HL-60 (cell line): ENCODE data around the gene EGFL8.

Experiments used
- DNase-seq, 2 experiments: peaks; one replicate each; pipeline ENCODE4 v3.0.0-alpha.2; 2010 to 2020; ENCODE audit warnings: low read depth in 1 of 2, low spot score in 1 of 2
- H3K27ac ChIP-seq: fragments of 250-450 bp; sonication (Bioruptor Pico); replicated peaks from 2 replicates; pipeline ENCODE4 v1.5.1; 2020; ENCODE audit warnings: mild to moderate bottlenecking, moderate library complexity
- H3K27me3 ChIP-seq: fragments of 250-450 bp; sonication (Bioruptor Pico); 2 replicates; pipeline ENCODE4 v1.5.1; 2021; ENCODE audit warnings: mild to moderate bottlenecking, moderate library complexity; ENCODE audit not compliant: insufficient read depth, poor library complexity, severe bottlenecking
- H3K4me3 ChIP-seq: replicated peaks from 2 replicates; pipeline ENCODE4 v1.5.1; 2011; ENCODE audit warnings: mild to moderate bottlenecking, control low read depth, low read length; ENCODE audit not compliant: insufficient read depth
- GABPA ChIP-seq: IDR thresholded peaks from 2 replicates; pipeline ENCODE4 v1.6.1; 2012; ENCODE audit warnings: low read depth
- POLR2AphosphoS5 ChIP-seq: IDR thresholded peaks from 2 replicates; pipeline ENCODE4 v1.6.1; 2012; ENCODE audit warnings: low read depth
- SPI1 ChIP-seq: IDR thresholded peaks from 2 replicates; pipeline ENCODE4 v1.6.1; 2012; ENCODE audit warnings: low read depth, mild to moderate bottlenecking, borderline replicate concordance
- TF ChIP-seq, protein P1 (sequence below): IDR thresholded peaks from 2 replicates; pipeline ENCODE4 v1.6.1; 2012; ENCODE audit warnings: low read depth; ENCODE audit not compliant: insufficient replicate concordance
- TF ChIP-seq, protein P2 (sequence below): IDR thresholded peaks from one replicate; pipeline ENCODE4 v1.5.1; 2011; ENCODE audit warnings: low read length, control low read depth, inconsistent platforms; ENCODE audit not compliant: insufficient read depth

The EGFL8 gene

DNA sequence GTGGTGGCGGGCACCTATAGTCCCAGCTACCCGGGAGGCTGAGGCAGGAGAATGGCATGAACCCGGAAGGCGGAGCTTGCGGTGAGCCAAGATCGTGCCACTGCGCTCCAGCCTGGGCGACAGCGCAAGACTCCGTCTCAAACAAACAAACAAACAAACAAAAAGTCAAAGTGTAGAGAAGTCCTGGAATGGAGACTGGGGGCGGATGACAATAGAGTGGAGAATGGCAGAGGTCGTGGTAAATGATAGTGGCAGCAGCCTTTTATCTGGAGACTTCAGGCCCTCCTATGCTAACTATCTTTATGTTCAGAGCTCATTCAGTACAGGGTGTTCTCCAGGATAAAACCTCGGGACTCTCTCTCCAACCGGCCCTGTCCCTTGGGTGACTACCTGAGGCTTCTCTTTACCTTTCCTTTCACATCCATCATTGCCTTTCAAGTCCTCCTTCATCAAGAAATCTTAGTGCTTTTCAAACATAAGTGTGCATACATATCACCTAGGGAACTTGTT lies 32.9 kb upstream of the EGFL8 start:
- Histone ChIP-seq H3K27ac (no peak overlapping the region), H3K4me3 (no peak overlapping the region), H3K27me3 (no peaks in the 10 kb centered on the region)
- TF ChIP-seq POLR2AphosphoS5 (no peak), SPI1 (no peak), GABPA (no peak)
- TF ChIP-seq, protein P1, sequence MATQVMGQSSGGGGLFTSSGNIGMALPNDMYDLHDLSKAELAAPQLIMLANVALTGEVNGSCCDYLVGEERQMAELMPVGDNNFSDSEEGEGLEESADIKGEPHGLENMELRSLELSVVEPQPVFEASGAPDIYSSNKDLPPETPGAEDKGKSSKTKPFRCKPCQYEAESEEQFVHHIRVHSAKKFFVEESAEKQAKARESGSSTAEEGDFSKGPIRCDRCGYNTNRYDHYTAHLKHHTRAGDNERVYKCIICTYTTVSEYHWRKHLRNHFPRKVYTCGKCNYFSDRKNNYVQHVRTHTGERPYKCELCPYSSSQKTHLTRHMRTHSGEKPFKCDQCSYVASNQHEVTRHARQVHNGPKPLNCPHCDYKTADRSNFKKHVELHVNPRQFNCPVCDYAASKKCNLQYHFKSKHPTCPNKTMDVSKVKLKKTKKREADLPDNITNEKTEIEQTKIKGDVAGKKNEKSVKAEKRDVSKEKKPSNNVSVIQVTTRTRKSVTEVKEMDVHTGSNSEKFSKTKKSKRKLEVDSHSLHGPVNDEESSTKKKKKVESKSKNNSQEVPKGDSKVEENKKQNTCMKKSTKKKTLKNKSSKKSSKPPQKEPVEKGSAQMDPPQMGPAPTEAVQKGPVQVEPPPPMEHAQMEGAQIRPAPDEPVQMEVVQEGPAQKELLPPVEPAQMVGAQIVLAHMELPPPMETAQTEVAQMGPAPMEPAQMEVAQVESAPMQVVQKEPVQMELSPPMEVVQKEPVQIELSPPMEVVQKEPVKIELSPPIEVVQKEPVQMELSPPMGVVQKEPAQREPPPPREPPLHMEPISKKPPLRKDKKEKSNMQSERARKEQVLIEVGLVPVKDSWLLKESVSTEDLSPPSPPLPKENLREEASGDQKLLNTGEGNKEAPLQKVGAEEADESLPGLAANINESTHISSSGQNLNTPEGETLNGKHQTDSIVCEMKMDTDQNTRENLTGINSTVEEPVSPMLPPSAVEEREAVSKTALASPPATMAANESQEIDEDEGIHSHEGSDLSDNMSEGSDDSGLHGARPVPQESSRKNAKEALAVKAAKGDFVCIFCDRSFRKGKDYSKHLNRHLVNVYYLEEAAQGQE = no peak
- TF ChIP-seq, protein P2, sequence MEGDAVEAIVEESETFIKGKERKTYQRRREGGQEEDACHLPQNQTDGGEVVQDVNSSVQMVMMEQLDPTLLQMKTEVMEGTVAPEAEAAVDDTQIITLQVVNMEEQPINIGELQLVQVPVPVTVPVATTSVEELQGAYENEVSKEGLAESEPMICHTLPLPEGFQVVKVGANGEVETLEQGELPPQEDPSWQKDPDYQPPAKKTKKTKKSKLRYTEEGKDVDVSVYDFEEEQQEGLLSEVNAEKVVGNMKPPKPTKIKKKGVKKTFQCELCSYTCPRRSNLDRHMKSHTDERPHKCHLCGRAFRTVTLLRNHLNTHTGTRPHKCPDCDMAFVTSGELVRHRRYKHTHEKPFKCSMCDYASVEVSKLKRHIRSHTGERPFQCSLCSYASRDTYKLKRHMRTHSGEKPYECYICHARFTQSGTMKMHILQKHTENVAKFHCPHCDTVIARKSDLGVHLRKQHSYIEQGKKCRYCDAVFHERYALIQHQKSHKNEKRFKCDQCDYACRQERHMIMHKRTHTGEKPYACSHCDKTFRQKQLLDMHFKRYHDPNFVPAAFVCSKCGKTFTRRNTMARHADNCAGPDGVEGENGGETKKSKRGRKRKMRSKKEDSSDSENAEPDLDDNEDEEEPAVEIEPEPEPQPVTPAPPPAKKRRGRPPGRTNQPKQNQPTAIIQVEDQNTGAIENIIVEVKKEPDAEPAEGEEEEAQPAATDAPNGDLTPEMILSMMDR = no peak
- no peak for DNase-seq

DNA sequence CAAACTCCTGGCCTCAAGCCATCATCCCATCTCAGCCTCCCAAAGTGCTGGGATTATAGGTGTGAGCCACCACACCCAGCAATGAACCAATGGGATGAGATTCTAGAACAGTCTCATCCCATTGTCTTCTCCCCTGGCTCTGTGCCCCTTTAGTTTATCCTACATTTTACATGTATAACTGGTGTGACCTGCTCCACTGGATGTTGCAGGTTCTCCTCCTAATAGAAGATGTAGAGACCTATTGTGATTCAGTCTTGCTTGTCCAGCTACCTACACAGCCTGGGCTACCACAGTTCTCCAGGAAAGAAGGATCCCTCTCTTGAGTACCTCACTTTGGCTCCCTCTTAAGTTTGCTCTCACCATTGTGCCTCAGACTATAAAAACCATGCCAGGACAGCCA lies 32.3 kb upstream of the EGFL8 start:
- no peak for DNase-seq
- no peak overlapping the region for H3K27ac ChIP-seq
- no peaks in the 10 kb centered on the region for H3K27me3 ChIP-seq
- no peak for TF ChIP-seq POLR2AphosphoS5
- no peak for TF ChIP-seq SPI1
- TF ChIP-seq, protein P2 = no peak
- no peak for TF ChIP-seq GABPA
- TF ChIP-seq, protein P1 = no peak
- no peak overlapping the region for H3K4me3 ChIP-seq

DNA sequence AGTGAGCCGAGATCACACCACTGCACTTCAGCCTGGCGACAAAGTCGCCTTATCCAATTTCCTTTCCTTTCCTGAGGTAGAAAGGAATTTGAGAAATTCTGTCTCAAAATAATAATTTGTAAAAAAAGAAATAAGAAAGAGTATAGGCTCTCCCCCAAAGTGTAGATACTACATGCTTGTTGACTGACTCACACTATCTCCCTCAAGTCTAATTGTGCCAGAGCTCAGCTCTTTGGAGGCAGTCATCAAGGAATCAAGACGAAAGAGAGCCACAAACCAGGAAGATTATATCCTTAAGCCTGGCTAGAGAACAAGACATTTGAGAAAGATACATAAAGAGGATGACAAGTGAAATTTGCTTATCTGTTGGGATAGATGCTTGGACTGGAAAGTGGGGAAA lies 30.6 kb upstream of the EGFL8 start:
- Histone ChIP-seq H3K4me3 (no peak overlapping the region), H3K27ac (no peak overlapping the region), H3K27me3 (no peaks in the 10 kb centered on the region)
- no peak for DNase-seq
- TF ChIP-seq, protein P2 = no peak
- TF ChIP-seq, protein P1 = no peak
- TF ChIP-seq GABPA (no peak), SPI1 (no peak), POLR2AphosphoS5 (no peak)
